A172 (cell line): ENCODE results near the gene EYA2. TPM values are rescaled to one million over a fixed set of nuclear protein-coding genes. Genes with fewer than 3 reads are reported as not detected.
"Not testable (repeated sequence)": the region's sequence is repeated elsewhere in the genome, so short reads cannot be mapped to it uniquely, and the experiment has no call there.

Experiments
- DNase-seq: peaks from one replicate; pipeline ENCODE4 v3.0.0-alpha.2; 2015; ENCODE audit warnings: low spot score
- total RNA-seq: library from RNA; depleted of rRNA; stranded (reverse); fragments of >200 nt; shearing (Covaris generic); gene quantifications from 2 replicates; pipeline ENCODE4 v1.2.3, GENCODE V29; 2014; rRNA removed

EYA2 gene
- 0.47 TPM in 1 of 2 replicates, not detected in the other for total RNA-seq

GRCh38 chr20:46894579-46894958 lies at the start of gene EYA2:
EYA2 (plus strand) TSS chr20:46894843; CDS start chr20:46990011, 95,168 bp downstream.
- DNase-seq: no peak

GRCh38 chr20:46844965-46845364 lies 49.7 kb upstream of the EYA2 start:
- no peak for DNase-seq

GRCh38 chr20:46849269-46849668 lies 45.4 kb upstream of the EYA2 start:
- no peak for DNase-seq

- DNase-seq: no peak
These were observed 44.9 kb upstream of the EYA2 start for GRCh38 chr20:46849751-46850150.

- DNase-seq: no peak
These were observed 44.2 kb upstream of the EYA2 start for GRCh38 chr20:46850416-46850815.

GRCh38 chr20:46850896-46851295 lies 43.7 kb upstream of the EYA2 start:
- no peak for DNase-seq

- no peak for DNase-seq
These were observed 42.9 kb upstream of the EYA2 start for GRCh38 chr20:46851746-46852145.

GRCh38 chr20:46852313-46852712 lies 42.3 kb upstream of the EYA2 start:
- DNase-seq: no peak

- DNase-seq: no peak
These were observed 40.7 kb upstream of the EYA2 start for GRCh38 chr20:46853926-46854325.

- DNase-seq: no peak
These were observed 37.4 kb upstream of the EYA2 start for GRCh38 chr20:46857061-46857831.

- no peak for DNase-seq
These were observed 28.8 kb upstream of the EYA2 start for GRCh38 chr20:46865824-46866223.

- DNase-seq: no peak
These were observed 24.6 kb upstream of the EYA2 start for GRCh38 chr20:46870041-46870440.

- peak; percentile 75 for DNase-seq
These were observed 22.1 kb upstream of the EYA2 start for GRCh38 chr20:46872328-46873211.

GRCh38 chr20:46875059-46875458 lies 19.6 kb upstream of the EYA2 start:
- no peak for DNase-seq

GRCh38 chr20:46879386-46879785 lies 15.3 kb upstream of the EYA2 start:
- no peak for DNase-seq

GRCh38 chr20:46879963-46880362 lies 14.7 kb upstream of the EYA2 start:
- DNase-seq: not testable (repeated sequence)

- DNase-seq: no peak
These were observed 10.8 kb upstream of the EYA2 start for GRCh38 chr20:46883892-46884291.

GRCh38 chr20:46890682-46891081 lies 4.0 kb upstream of the EYA2 start:
- no peak for DNase-seq

- DNase-seq: no peak
These were observed 1.6 kb upstream of the EYA2 start for GRCh38 chr20:46893051-46893450.

GRCh38 chr20:46893877-46894578 lies 615 bp upstream of the EYA2 start:
- DNase-seq: no peak

GRCh38 chr20:46894971-46895905 lies 595 bp downstream of the EYA2 start:
- no peak for DNase-seq
